ENCODE measurements around the gene MAN1C1.

DNA sequence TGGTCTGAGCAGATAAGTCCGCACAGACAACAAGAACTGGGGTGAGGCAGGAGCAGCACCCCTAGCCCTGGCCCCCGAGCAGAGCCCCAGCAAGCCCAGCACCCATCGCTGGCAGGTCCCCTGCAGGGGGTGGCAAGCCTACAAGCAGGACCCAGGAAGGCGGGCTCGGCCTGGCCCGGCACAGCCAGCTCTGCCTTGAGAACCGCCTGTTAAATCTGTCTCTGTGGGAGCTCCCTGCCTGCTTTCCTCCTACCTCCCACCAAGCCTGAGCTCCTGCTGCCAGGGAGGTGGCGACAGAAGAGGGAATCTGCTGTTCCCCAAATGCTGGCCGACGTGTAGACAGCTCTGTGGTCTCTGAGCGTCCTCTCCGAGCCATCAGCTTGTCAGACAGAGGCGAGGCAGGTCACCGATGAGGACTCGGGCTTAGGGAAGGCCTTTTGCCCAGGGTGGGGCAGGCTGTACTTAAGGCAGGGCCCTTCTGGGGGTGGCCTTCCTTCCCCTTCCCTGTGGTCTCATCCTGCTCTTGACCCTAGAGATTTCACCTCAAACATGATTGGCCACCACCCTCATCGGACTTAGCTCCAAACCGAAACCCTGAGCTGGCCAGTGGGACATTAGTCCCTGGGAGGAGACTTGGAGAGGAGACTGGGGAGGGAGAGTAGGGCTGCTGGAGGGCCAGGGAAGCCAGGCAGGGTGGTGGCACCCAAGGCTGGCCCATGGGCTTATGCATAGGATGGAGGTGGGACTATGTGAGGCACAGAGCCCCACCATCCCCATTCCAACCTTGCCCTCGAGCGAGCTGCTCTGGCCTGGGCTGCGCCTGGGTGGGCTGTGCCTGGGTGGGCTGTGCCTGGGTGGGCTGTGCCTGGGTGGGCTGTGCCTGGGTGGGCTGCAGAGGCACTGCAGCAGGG is 191.1 kb downstream of the MAN1C1 start:
- no peak for TF ChIP-seq CTCF (IDR thresholded peaks at IDR 0.05; ENCODE audit: low read depth, low read length)
- TF ChIP-seq MYC (IDR thresholded peaks at IDR 0.05; ENCODE audit: low read depth, low read length), result no peak
- no peak for TF ChIP-seq POLR2A (IDR thresholded peaks at IDR 0.05; ENCODE audit: extremely low read depth, insufficient read length)

All from NB4 (cell line).